Lower leg skin (tissue), 3 donors: Measurements from ENCODE around the gene SDK1.

Experiments used
- CTCF ChIP-seq, 3 donors: fragments of 450-650 bp; IDR thresholded peaks; one replicate each; pipeline ENCODE4 v1.5.1; 2016; ENCODE audit warnings: antibody characterized with exemption in 3 of 3, mild to moderate bottlenecking in 3 of 3, moderate library complexity in 2 of 3
- POLR2A ChIP-seq, 2 donors: fragments of 450-650 bp; IDR thresholded peaks; one replicate each; pipeline ENCODE4 v1.6.1; 2016 to 2017; ENCODE audit warnings: antibody characterized with exemption in 2 of 2, mild to moderate bottlenecking in 1 of 2, moderate library complexity in 1 of 2

- no peak for TF ChIP-seq POLR2A (IDR thresholded peaks at IDR 0.05)
- no peak for TF ChIP-seq CTCF (IDR thresholded peaks at IDR 0.05)
Measured at GRCh38 chr7:3639253-3639652, 338.2 kb downstream of the SDK1 start.
